Astrocyte (in vitro differentiated cells and primary cell): ENCODE data around the gene ZNF740.

Source experiments
- EZH2 ChIP-seq: IDR thresholded peaks from 2 replicates; pipeline ENCODE4 v1.6.1; 2012; ENCODE audit warnings: mild to moderate bottlenecking, low read length, inconsistent platforms; ENCODE audit not compliant: insufficient read depth
- TF ChIP-seq, protein P1 (sequence below): IDR thresholded peaks from 2 replicates; pipeline ENCODE4 v1.5.1; 2011; ENCODE audit warnings: low read depth, mild to moderate bottlenecking, inconsistent platforms, low read length, moderate library complexity; ENCODE audit not compliant: insufficient read depth

DNA sequence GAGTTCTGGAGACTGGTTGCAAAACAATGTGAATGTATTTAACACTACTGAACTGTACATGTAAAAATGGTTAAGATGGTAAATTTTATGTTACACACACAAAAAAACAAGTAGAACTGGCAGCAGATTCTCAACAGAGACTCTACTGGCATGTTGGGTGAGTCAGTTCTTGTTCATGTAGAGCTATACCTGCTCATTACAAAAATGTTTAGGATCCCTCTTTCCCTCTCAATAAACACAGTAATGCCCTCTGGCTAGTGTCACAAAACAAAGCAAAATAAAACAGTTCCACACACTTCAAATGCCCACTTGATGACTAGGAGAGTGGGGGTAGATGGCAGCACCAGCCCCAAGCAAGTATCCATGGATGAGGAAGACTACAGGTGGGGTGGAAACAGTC lies 13.7 kb upstream of the ZNF740 start:
- TF ChIP-seq, protein P1, sequence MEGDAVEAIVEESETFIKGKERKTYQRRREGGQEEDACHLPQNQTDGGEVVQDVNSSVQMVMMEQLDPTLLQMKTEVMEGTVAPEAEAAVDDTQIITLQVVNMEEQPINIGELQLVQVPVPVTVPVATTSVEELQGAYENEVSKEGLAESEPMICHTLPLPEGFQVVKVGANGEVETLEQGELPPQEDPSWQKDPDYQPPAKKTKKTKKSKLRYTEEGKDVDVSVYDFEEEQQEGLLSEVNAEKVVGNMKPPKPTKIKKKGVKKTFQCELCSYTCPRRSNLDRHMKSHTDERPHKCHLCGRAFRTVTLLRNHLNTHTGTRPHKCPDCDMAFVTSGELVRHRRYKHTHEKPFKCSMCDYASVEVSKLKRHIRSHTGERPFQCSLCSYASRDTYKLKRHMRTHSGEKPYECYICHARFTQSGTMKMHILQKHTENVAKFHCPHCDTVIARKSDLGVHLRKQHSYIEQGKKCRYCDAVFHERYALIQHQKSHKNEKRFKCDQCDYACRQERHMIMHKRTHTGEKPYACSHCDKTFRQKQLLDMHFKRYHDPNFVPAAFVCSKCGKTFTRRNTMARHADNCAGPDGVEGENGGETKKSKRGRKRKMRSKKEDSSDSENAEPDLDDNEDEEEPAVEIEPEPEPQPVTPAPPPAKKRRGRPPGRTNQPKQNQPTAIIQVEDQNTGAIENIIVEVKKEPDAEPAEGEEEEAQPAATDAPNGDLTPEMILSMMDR, result no peak
- TF ChIP-seq EZH2, result no peak
